Pericardium fibroblast (primary cell): ENCODE measurements around the gene CERKL. TPM values are rescaled to one million over a fixed set of nuclear protein-coding genes. Genes with fewer than 3 reads are reported as not detected.

Experiments used
- total RNA-seq: library from RNA; depleted of rRNA; stranded (reverse); fragments of >200 nt; gene quantifications from 2 replicates; pipeline ENCODE4 v1.2.3, GENCODE V29; 2015

The CERKL gene
- not detected in 2 replicates for total RNA-seq

GRCh38 chr2:181656450-181657291, at the start of gene CERKL:
Gene CERKL (minus strand): TSS chr2:181657105. CDS start chr2:181657006, 99 bp downstream.

GRCh38 chr2:181680055-181680936, 23.4 kb upstream of the CERKL start, which contains the start of gene NEUROD1:
Gene NEUROD1 (minus strand): TSS chr2:181680517. CDS start chr2:181678860, 1,657 bp downstream.

Other genes with a start within 250 kb of the CERKL start
- gene ITGA4, start 199.7 kb downstream of the CERKL start, total RNA-seq = 9.7 and 11.3 TPM in 2 replicates
- not detected in 2 replicates for gene NEUROD1, start 23.4 kb upstream of the CERKL start, total RNA-seq
- 32.6 and 42.9 TPM in 2 replicates for gene ITPRID2, start 234.6 kb upstream of the CERKL start, total RNA-seq